Activated gamma-delta T cell treated with anti-CD3 and anti-CD28 coated beads, Interleukin-2, amount 50 U/mL, for 16 hours (primary cell): ENCODE data around the gene HTR5A.
"Not testable (repeated sequence)": the region's sequence is repeated elsewhere in the genome, so short reads cannot be mapped to it uniquely, and the experiment has no call there.

Source experiments
- DNase-seq: peaks from one replicate; pipeline ENCODE4 v3.0.0-alpha.2; 2020; ENCODE audit warnings: low read depth

The HTR5A gene

GRCh38 chr7:155069992-155070751 lies at the start of gene HTR5A:
TSS of gene HTR5A (plus strand) at chr7:155070324. CDS start at chr7:155070900, 576 bp downstream.
- peak; percentile 47 for DNase-seq

GRCh38 chr7:155020996-155021395 lies 49.1 kb upstream of the HTR5A start:
- DNase-seq, result no peak

- no peak for DNase-seq
Observed at GRCh38 chr7:155021699-155022145, 48.4 kb upstream of the HTR5A start.

- no peak for DNase-seq
Observed at GRCh38 chr7:155027879-155028278, 42.2 kb upstream of the HTR5A start.

GRCh38 chr7:155032978-155033377 lies 37.1 kb upstream of the HTR5A start:
- no peak for DNase-seq

GRCh38 chr7:155034495-155034894 lies 35.6 kb upstream of the HTR5A start:
- DNase-seq, result not testable (repeated sequence)

GRCh38 chr7:155038335-155038734 lies 31.8 kb upstream of the HTR5A start:
- DNase-seq, result no peak

- DNase-seq, result no peak
Observed at GRCh38 chr7:155043756-155044155, 26.4 kb upstream of the HTR5A start.

- DNase-seq, result no peak
Observed at GRCh38 chr7:155048006-155048405, 22.1 kb upstream of the HTR5A start.

- DNase-seq, result no peak
Observed at GRCh38 chr7:155051355-155051754, 18.8 kb upstream of the HTR5A start.

- DNase-seq, result no peak
Observed at GRCh38 chr7:155053002-155053401, 17.1 kb upstream of the HTR5A start.

GRCh38 chr7:155054761-155055160 lies 15.4 kb upstream of the HTR5A start:
- no peak for DNase-seq

- no peak for DNase-seq
Observed at GRCh38 chr7:155057076-155057475, 13.0 kb upstream of the HTR5A start.

GRCh38 chr7:155058896-155059295 lies 11.2 kb upstream of the HTR5A start:
- no peak for DNase-seq

GRCh38 chr7:155059703-155060102 lies 10.4 kb upstream of the HTR5A start:
- DNase-seq, result no peak

- DNase-seq, result no peak
Observed at GRCh38 chr7:155062411-155062810, 7.7 kb upstream of the HTR5A start.

GRCh38 chr7:155064186-155064585 lies 5.9 kb upstream of the HTR5A start:
- no peak for DNase-seq

- no peak for DNase-seq
Observed at GRCh38 chr7:155066417-155066950, 3.6 kb upstream of the HTR5A start.

- DNase-seq, result no peak
Observed at GRCh38 chr7:155071121-155071651, 1.1 kb downstream of the HTR5A start.

GRCh38 chr7:155071916-155072571 lies 1.9 kb downstream of the HTR5A start:
- DNase-seq, result no peak

GRCh38 chr7:155073922-155074321 lies 3.8 kb downstream of the HTR5A start:
- no peak for DNase-seq

- DNase-seq, result no peak
Observed at GRCh38 chr7:155084021-155084420, 13.9 kb downstream of the HTR5A start.

- DNase-seq, result no peak
Observed at GRCh38 chr7:155084969-155085368, 14.8 kb downstream of the HTR5A start.
